Middle frontal gyrus (tissue), 1 donor: ENCODE data around the gene ARID5A.
A peak's percentile ranks its signal among the peaks of the same experiment; 100 is the strongest.

ENCODE experiments used
- DNase-seq: peaks from one replicate; pipeline ENCODE4 v3.0.0-alpha.2; 2015; ENCODE audit warnings: low spot score; ENCODE audit errors: extremely low spot score

Gene ARID5A

GRCh38 chr2:96506907-96507240 lies 29.7 kb upstream of the ARID5A start:
- DNase-seq, result no peak

- DNase-seq, result no peak
Observed at GRCh38 chr2:96507957-96508520, 28.5 kb upstream of the ARID5A start.

- no peak for DNase-seq
Observed at GRCh38 chr2:96508521-96509113, 27.9 kb upstream of the ARID5A start.

GRCh38 chr2:96509114-96509846 lies 27.3 kb upstream of the ARID5A start:
- DNase-seq, result peak; percentile 85

GRCh38 chr2:96509847-96510230 lies 26.7 kb upstream of the ARID5A start:
- no peak for DNase-seq

GRCh38 chr2:96510931-96511595 lies 25.5 kb upstream of the ARID5A start:
- no peak for DNase-seq

GRCh38 chr2:96511851-96512250 lies 24.7 kb upstream of the ARID5A start:
- DNase-seq, result no peak

GRCh38 chr2:96512341-96512740 lies 24.2 kb upstream of the ARID5A start:
- no peak for DNase-seq

GRCh38 chr2:96514521-96514920 lies 22.0 kb upstream of the ARID5A start:
- no peak for DNase-seq

GRCh38 chr2:96517079-96517478 lies 19.5 kb upstream of the ARID5A start:
- DNase-seq, result no peak

- DNase-seq, result no peak
Observed at GRCh38 chr2:96520231-96520630, 16.3 kb upstream of the ARID5A start.

- no peak for DNase-seq
Observed at GRCh38 chr2:96520697-96521096, 15.9 kb upstream of the ARID5A start.

GRCh38 chr2:96521219-96521618 lies 15.3 kb upstream of the ARID5A start:
- no peak for DNase-seq

- no peak for DNase-seq
Observed at GRCh38 chr2:96522304-96523203, 14.0 kb upstream of the ARID5A start.

- no peak for DNase-seq
Observed at GRCh38 chr2:96523659-96524481, 12.7 kb upstream of the ARID5A start.

- no peak for DNase-seq
Observed at GRCh38 chr2:96524482-96525210, 11.9 kb upstream of the ARID5A start.

GRCh38 chr2:96525211-96525507 lies 11.4 kb upstream of the ARID5A start:
- no peak for DNase-seq

- DNase-seq, result no peak
Observed at GRCh38 chr2:96526101-96526591, 10.4 kb upstream of the ARID5A start.

- no peak for DNase-seq
Observed at GRCh38 chr2:96526615-96527285, 9.8 kb upstream of the ARID5A start.
